Psoas muscle (tissue), 8 donors: ENCODE measurements around the gene POLN. TPM values are rescaled to one million over a fixed set of nuclear protein-coding genes. Genes with fewer than 3 reads are reported as not detected.

Experiments
- ATAC-seq, 4 donors: fragments of 200-7000 bp; cut with Tn5 transposase; one replicate each; pipeline ENCODE4 v1.9.1; 2020; ENCODE audit warnings: moderate library complexity in 3 of 4, mild to moderate bottlenecking in 2 of 4
- DNase-seq, 2 donors: peaks; one replicate each; pipeline ENCODE4 v3.0.0-alpha.2; 2020
- H3K27ac ChIP-seq: fragments of 200-600 bp; one replicate; pipeline ENCODE4 v1.8.0; 2022
- H3K27me3 ChIP-seq, 3 donors: fragments of 200-600 bp in 1 of 3; one replicate each; pipeline versions ENCODE4 v1.6.1 to v1.8.0; 2013 to 2022; ENCODE audit warnings: low read length in 2 of 3, mild to moderate bottlenecking in 2 of 3, moderate library complexity in 1 of 3; ENCODE audit not compliant: insufficient read depth in 3 of 3
- H3K36me3 ChIP-seq, 2 donors: fragments of 200-600 bp in 1 of 2; one replicate each; pipeline versions ENCODE4 v1.6.1 to v1.8.0; 2013 to 2022; ENCODE audit warnings: low read depth in 1 of 2, mild to moderate bottlenecking in 1 of 2, moderate library complexity in 1 of 2; ENCODE audit not compliant: insufficient read depth in 1 of 2
- H3K4me1 ChIP-seq: fragments of 200-600 bp; one replicate; pipeline ENCODE4 v1.8.0; 2022
- H3K4me3 ChIP-seq: fragments of 200-600 bp; one replicate; pipeline ENCODE4 v1.8.0; 2022; ENCODE audit warnings: mild to moderate bottlenecking
- H3K9me3 ChIP-seq: fragments of 200-600 bp; one replicate; pipeline ENCODE4 v1.8.0; 2022
- WGBS, 3 donors: extraction: QIAGEN DNeasy Blood & Tissue Kit; methylation state at CpG; one replicate each; pipeline versions ENCODE4 v1.1.6 to v1.1.7; 2013; 5-methylcytosine and 5-hydroxymethylcytosine counted together
- intact Hi-C, 2 donors: fragments of 100-400 bp; cut with DNase I; formaldehyde crosslinking; loops; one replicate each; pipeline versions ENCODE4 v1.11.0 to v1.14.2; 2022
- polyA plus RNA-seq, 3 donors: library from polyadenylated mRNA; stranded (reverse); fragments of 200-250 nt; gene quantifications; one replicate each; pipeline ENCODE4 v1.2.3, GENCODE V29; 2013
- total RNA-seq, 4 donors: library from RNA; stranded (reverse); fragmentation: NEBNext Ultra II Directional in 2 of 4; extraction: Animal tissue kit (Norgen Biotek cat#: 25700) in 2 of 4; gene quantifications; one replicate each; pipeline versions ENCODE4 v1.2.1 to v1.2.4, GENCODE V29; 2021 to 2023
- TF ChIP-seq, protein P1 (sequence below): fragments of 200-600 bp; IDR thresholded peaks from one replicate; pipeline ENCODE4 v1.8.0; 2022; ENCODE audit warnings: antibody characterized with exemption
- donor health status: healthy with polysubstance abuse.
- donor health status: DM: no; HTN: no; CAD: no; lungs with moderate emphysema.
- donor health status: Bipolar disorder and iron deficiency.
- donor health status: healthy.
- donor health status: DM: yes; HTN: yes; CAD: no.
- donor health status: DM: no; HTN: no; CAD: no.
- donor health status: DM: no; HTN: no; CAD: no.
- donor health status: DM: yes; HTN: yes; CAD: no.

POLN gene
- total and polyA plus RNA-seq, 7 donors: 0.44 to 3.0 (median 0.95) TPM

DNA sequence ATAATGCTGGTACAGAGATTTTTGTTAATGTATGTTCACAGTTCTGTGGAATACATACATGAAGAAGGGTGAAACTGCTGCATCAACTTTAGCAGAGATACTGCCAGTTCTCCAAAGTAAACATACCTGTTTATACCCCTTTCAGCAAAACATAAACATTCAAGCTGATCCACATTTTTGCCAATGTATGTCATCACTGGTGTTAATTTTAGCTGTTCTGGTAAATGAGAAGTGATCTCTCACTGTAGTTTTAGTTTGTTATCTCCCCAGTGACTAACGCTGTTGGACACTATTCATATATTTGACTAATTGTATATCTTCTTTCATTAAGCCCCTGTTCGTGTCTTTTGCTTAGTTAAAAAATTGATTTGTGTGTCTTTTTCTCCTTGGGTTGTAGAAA, 82.0 kb downstream of the POLN start:
- no peak overlapping the region for H3K27ac ChIP-seq
- no peaks in the 10 kb centered on the region for H3K9me3 ChIP-seq
- intact Hi-C loops: no loop called here
- no peak overlapping the region for H3K4me3 ChIP-seq
- H3K4me1 ChIP-seq: no peaks in the 10 kb centered on the region
- TF ChIP-seq, protein P1, sequence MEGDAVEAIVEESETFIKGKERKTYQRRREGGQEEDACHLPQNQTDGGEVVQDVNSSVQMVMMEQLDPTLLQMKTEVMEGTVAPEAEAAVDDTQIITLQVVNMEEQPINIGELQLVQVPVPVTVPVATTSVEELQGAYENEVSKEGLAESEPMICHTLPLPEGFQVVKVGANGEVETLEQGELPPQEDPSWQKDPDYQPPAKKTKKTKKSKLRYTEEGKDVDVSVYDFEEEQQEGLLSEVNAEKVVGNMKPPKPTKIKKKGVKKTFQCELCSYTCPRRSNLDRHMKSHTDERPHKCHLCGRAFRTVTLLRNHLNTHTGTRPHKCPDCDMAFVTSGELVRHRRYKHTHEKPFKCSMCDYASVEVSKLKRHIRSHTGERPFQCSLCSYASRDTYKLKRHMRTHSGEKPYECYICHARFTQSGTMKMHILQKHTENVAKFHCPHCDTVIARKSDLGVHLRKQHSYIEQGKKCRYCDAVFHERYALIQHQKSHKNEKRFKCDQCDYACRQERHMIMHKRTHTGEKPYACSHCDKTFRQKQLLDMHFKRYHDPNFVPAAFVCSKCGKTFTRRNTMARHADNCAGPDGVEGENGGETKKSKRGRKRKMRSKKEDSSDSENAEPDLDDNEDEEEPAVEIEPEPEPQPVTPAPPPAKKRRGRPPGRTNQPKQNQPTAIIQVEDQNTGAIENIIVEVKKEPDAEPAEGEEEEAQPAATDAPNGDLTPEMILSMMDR: no peak
- DNase-seq (no peak), ATAC-seq (no peak)
- H3K36me3 ChIP-seq: no peaks in the 10 kb centered on the region
- 82 to 91% (median 86%) methylated on average over 2 of the region's 2 CpGs for WGBS, 3 donors
- no peaks in the 10 kb centered on the region for H3K27me3 ChIP-seq

DNA sequence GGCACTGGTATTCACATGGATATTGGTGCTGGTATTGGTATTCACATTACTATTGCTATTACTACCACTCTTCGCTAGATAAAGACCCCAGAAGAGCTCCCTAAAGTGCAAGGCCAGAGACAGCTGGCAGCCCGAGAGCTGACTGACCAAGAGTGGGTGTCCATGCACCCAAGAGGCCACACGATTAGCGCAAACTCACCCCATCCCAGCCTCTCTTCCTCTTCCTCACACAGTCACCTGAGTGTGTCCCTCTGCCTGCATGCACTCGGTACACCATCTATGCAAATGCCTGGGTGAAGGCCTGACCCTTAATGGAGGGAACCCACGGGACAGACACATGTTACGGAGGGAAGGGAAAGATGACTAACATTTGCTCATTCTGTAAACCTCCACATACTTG, 86.7 kb downstream of the POLN start:
- H3K27me3 ChIP-seq: no peaks in the 10 kb centered on the region
- H3K4me3 ChIP-seq: no peak overlapping the region
- intact Hi-C loops: no loop called here
- DNase-seq (no peak), ATAC-seq (no peak)
- no peak overlapping the region for H3K27ac ChIP-seq
- 93 to 96% (median 94%) methylated on average over 7 of the region's 7 CpGs for WGBS, 3 donors
- H3K36me3 ChIP-seq: no peaks in the 10 kb centered on the region
- peaks cover 7% of the 10 kb centered on the region for H3K9me3 ChIP-seq
- H3K4me1 ChIP-seq: no peaks in the 10 kb centered on the region
- TF ChIP-seq, protein P1: no peak

DNA sequence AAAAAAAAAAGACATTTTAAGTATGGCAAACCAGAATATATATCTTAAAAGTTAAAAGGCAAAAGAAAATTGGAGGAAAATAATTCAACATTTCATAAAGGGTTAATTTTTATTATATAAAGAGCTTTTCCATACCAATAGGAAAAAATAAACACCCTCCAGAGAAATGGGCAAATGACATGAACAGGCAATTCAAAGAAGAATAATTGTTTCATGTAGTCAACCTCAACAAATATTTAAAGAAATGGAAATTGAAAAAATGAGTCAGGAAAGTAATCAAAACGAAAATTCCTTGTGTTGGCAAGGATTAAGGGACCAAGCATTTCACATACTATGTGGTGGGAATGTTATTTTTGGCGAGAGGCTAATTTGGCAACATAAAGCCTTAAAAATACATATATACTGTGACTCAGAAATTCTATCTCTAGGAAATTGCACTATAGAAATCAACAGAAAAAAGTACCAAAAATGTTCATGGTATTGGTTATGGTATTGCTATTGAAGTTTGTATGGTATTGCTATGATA, 87.6 kb downstream of the POLN start:
- intact Hi-C loops: no loop called here
- no peak overlapping the region for H3K27ac ChIP-seq
- no peak overlapping the region for H3K4me3 ChIP-seq
- no peaks in the 10 kb centered on the region for H3K27me3 ChIP-seq
- TF ChIP-seq, protein P1: no peak
- no peaks in the 10 kb centered on the region for H3K36me3 ChIP-seq
- no peak for DNase-seq
- WGBS, 3 donors: 71 to 75% (median 75%) methylated on average over 2 of the region's 2 CpGs
- H3K9me3 ChIP-seq: peaks cover 7% of the 10 kb centered on the region
- H3K4me1 ChIP-seq: no peaks in the 10 kb centered on the region
- ATAC-seq: no peak

DNA sequence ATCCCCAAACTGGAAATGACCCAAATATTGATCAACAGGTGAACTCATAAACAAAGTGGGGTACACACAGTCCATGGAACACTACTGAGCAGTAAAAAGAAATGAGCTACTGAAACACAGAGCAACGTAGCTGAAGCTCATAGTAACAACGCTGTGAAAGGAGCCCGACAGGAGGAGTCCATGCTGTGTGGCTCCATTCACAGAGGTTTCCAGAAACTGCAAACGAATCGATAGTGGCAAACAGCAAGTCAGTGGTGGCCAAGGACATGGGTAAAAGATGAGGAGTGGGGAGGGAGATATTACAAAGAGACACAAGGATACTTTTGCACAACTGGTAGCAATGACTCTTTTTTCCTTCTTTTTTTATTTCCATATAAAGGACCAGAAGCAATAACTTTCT, 90.4 kb downstream of the POLN start:
- H3K4me3 ChIP-seq: no peak overlapping the region
- DNase-seq: no peak
- WGBS, 3 donors: 54 to 65% (median 58%) methylated on average over 5 of the region's 5 CpGs
- no peak overlapping the region for H3K27ac ChIP-seq
- H3K9me3 ChIP-seq: peaks cover 7% of the 10 kb centered on the region
- H3K36me3 ChIP-seq: no peaks in the 10 kb centered on the region
- intact Hi-C loops: no loop called here
- no peaks in the 10 kb centered on the region for H3K4me1 ChIP-seq
- TF ChIP-seq, protein P1: no peak
- no peak for ATAC-seq
- no peaks in the 10 kb centered on the region for H3K27me3 ChIP-seq

DNA sequence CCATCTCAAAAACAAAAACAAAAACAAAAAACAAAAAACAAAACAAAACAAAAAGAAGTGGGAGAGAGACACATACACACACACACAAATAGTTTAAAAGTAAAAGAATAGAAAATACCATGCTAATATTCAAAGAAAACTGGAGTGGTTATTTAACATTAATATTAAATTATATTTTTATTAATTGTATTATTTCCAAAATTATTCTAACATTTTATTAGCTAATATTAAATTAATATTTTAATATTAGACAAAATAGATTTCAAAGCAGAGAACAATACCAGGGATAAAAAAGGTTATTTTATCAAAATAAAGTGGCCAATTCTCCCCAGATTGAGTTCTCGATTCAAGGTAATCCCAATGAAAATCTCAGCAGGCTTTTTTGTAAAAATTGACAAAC, 91.8 kb downstream of the POLN start:
- no peak for ATAC-seq

More for the DNA sequence above, 91.8 kb downstream of the POLN start:
- Histone ChIP-seq H3K27ac (no peak overlapping the region), H3K4me1 (no peaks in the 10 kb centered on the region), H3K4me3 (no peak overlapping the region), H3K9me3 (peaks cover 7% of the 10 kb centered on the region), H3K36me3 (no peaks in the 10 kb centered on the region), H3K27me3 (no peaks in the 10 kb centered on the region)
- TF ChIP-seq, protein P1: no peak
- intact Hi-C loops: no loop called here
- DNase-seq: no peak
- WGBS, 3 donors: 90 to 98% (median 96%) methylated on average over 1 of the region's 1 CpG
